AG08396 (cell line): Measurements from ENCODE around the gene MTTP.
"Not testable (repeated sequence)": the region's sequence is repeated elsewhere in the genome, so short reads cannot be mapped to it uniquely, and the experiment has no call there.

Experiments used
- DNase-seq: peaks from one replicate; pipeline ENCODE4 v3.0.0; 2012; ENCODE audit warnings: low spot score, mixed read lengths

Gene MTTP

DNA sequence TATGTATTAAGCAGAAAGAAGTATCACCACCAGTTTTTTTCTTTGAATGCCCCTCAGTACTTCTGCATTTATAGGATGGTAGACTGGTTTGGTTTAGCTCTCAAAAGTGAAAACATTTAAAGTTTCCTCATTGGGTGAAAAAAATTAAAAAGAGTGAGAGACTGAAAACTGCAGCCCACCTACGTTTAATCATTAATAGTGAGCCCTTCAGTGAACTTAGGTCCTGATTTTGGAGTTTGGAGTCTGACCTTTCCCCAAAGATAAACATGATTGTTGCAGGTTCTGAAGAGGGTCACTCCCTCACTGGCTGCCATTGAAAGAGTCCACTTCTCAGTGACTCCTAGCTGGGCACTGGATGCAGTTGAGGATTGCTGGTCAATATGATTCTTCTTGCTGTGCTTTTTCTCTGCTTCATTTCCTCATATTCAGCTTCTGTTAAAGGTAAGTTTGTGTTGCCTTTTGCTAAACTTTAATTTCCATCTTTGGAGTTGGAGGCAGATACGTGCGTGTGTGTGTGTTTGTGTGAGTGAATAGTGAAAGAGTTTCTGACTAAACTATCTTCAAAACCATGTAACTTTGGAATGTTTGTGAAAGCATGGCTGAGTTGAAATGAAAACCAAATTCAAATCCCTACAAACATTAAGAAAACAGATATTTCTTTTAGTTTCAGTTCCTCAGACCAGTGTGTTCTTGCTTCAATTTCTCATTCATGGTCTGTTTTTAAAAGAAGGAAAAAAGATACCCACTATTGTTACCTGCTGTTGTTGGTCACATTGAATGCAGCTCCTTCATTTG is at the start of gene MTTP:
TSS of gene MTTP (plus strand) at position 295 of the 795 bp plus-strand sequence. CDS start at position 381, 86 bp downstream.
- no peak for DNase-seq

DNA sequence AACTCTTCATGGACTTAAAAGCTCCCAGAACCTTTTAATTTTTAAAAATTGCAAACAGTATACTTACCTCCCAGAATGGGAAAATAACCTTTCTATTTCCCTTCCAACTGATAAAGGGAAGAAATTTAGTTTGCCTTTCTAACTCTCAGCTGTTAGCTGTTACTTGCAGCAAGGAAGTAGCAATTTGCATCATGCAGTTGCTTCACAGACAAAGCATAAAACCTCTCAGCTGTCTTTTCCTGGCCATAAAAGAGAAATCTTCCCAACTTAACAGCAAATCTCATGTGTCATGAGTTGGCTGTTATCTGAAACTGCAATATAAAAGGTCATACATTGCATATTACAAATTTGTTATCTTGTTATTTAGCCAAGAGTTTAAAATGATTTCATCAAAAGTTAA is 45.4 kb upstream of the MTTP start:
- no peak for DNase-seq

DNA sequence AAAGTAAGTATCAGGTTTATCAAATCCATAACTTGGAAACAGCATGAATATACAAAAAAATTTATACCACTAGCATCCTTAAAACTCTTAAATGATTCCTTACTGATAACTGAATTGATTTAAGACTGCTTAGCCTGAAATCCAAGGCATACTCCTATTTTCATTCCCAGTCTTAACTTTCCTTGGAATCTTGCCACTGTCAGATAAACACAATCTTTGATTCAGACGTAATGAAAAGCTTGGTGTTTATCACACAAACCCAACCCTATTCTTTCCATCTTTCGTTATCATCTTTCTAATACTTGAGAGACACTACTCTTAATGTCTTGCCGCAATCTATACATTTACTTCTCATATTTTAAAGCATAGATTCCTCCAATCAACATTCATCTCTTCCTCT is 44.7 kb upstream of the MTTP start:
- DNase-seq = no peak

DNA sequence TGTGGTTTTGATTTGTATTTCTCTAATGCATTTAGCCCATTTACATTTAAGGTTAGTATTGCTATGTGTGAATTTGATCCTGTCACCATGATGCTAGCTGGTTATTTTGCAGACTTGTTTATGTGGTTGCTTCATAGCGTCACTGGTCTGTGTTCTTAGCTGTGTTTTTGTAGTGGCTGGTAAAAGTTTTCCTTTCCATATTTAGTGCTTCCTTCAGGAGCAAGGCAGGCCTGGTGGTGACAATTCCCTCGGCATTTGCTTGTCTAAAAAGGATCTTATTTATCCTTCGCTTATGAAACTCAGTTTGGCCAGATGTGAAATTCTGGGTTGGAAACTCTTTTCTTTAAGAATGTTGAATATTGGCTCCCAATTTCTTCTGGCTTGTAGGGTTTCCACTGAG is 39.9 kb upstream of the MTTP start:
- DNase-seq = not testable (repeated sequence)

DNA sequence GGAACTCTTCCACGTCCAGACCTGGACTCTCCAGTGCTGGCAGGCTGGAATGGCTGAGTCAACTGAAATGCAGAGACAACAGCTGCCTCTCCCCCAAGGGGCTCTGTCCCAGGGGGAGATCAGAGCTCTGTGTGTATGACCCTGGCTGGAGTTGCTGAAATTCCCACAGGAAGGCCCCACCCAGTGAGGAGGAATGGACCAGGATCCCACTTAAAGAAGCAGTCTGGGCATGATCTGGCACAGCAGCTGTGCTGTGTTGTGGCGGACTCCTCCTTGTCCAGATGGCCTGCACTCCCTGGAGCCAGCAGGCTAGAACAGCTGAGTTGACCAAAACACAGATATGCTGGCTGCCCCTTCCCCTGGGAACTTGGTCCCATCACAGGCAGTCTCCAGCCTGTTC is 38.4 kb upstream of the MTTP start:
- DNase-seq = no peak

DNA sequence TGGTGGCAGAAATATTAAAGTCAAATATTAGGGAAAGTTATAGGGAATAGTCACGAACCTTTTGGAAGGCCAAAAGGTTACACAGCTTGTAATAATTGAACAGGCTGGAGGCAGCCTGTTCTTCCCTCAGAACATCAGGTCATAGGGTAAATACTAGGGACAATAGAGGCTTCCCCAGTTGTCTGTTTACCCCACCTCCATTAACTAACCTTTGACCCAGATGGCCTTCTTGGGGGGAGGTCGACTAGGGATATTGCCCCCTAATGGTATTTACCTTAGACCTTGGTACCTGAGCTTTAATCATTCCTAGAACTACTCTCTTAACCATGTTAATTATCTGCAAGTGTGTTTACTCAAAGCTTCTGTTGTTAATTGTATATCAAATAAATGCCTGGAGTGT is 37.8 kb upstream of the MTTP start:
- DNase-seq = no peak

DNA sequence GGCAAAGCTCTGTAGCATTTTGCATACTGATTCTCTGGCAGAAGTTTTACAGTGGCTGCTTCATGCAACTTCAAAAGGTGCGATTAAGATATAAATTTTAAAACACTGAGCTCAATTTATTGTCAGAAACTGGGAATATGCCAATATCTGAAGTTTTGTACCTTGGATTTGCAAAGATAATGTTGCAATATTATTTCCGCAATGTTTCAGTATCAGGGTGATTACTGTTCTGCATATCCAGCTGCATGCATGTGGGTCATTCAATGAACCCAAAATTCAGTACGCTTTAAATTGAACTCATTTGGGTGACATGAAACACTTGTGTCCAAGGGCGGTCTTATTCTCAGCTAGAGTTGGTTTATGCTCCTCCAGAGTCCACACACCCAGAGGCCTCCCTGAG is 37.0 kb upstream of the MTTP start:
- no peak for DNase-seq

DNA sequence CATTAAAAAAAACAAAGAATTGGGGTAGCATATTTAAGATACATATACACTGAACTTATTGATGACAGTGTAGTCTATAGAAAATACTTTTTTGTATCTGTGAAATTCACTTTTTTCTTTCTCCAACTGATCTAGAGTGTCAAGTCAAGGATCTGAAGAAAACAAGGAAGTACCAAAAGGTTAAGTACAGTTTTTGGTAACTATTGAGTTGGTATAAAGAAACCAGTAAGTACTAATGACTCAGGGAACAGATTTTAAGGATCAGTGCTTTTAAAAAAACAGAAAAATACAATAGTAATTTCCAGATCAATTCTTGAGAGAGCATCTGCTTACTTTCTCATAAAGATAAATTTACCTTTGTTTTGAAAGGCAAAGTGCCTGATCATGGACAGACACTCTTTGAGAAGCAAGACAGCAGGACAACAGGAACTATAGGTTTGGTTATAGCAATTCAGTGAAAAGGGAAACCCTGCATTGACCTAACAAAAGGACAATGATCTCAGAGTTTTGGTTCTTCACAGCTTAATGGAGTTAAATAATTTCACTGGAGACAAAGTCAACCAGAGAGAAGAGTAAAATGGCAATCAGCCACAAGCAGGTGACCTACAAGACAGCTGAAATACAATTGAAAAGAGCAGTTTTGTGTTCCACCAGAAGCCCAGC is 34.2 kb upstream of the MTTP start:
- no peak for DNase-seq

DNA sequence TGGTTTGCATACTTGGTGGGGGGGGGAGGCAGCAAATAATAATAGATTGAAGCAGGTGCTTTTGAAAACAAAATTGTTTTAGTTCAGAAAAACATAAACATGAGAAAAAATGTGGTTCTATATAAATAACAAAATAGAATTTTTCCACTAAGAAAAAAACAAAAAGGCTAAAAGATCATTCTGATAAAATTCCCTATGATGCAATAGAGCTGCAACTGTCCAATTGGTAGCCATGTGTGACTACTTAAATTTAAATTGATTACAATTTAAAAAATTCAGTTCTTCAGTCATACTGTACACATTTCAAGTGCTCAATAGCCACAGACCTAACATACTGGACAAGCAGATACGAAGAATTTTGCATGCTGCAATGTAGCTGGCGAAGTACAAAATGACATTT is 21.8 kb upstream of the MTTP start:
- no peak for DNase-seq

DNA sequence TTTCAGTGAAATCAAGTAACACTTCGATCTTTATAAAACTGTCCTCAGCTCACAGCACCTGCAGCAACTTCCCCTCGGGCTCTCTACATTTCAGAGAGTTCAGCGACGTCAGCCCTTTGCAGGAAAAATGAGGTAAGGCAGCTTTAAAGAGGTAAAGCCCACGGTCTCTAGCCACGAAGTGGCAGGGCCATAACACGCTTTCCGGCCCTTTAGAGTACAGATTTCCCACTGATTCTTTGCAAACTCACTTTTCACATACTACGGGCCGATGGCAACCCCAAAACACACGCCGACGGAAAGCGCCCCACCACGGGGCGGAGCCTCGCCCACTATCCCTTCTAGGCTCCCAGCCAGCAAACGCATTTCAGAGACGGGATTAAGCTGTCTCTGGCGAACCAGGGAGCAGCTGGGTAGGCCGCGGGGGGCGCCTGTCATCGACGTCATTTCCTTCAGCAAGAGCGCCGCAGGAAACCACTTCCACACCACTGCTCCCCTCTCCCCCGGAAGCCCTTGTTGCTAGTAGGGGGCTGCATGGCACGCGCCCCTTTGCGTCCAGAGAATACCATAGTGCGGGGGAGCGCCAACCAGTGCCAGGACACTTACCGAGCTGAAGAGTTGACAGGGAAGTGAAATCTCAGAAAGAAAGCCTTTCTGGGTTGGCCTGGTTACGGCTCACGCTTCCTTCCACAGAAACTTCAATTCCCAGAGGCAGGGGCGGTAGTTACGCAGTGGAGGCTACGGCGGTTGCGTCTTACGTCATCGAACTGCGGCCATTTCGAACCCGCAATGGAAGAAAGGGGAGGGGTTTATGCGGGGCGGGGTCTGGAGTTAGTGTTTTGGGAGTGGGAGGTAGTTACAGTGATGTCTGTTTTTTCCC is 11.1 kb upstream of the MTTP start, which contains the start of gene TRMT10A:
TSS of gene TRMT10A (minus strand) at position 730 of the 877 bp plus-strand sequence. CDS start 4,701 bp downstream, outside the sequence.
- DNase-seq = peak; percentile 91

DNA sequence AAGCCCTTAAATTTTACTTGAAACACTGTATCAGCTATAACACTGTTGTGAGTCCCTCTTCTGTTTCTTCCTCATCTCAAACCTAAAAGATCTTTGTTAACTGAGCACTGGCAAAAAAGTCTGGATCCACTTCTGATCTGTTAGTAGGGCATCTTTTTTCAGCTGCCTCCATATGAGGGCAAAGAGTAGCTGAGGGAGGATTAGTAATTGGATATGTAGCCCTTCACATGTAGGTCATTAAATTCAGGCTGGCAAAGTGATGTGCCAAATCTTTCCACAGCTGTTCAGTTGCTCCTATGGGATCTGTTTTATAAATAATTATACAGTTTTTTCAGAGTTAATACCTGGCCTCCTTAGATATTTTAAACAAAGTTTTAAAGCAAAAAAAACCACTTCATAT is 9.7 kb upstream of the MTTP start:
- no peak for DNase-seq

DNA sequence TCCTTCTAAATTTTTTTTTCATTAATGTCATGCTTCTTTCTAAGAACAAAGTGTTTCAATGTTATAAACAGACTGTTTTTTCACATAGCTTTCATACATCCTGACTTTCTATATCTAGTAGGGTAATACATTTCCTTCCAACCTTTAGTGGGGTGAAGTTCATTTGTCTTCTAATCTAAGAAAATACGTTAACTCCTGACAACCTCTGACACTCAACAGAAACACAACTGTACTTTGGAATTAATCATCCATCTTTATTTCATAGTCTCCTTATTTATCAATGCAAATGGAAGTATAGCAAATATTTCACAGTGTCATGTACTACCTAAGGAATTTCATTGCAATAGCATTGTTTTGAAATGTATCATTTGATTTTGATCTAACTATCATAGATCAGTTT is 2.7 kb upstream of the MTTP start:
- DNase-seq = no peak

DNA sequence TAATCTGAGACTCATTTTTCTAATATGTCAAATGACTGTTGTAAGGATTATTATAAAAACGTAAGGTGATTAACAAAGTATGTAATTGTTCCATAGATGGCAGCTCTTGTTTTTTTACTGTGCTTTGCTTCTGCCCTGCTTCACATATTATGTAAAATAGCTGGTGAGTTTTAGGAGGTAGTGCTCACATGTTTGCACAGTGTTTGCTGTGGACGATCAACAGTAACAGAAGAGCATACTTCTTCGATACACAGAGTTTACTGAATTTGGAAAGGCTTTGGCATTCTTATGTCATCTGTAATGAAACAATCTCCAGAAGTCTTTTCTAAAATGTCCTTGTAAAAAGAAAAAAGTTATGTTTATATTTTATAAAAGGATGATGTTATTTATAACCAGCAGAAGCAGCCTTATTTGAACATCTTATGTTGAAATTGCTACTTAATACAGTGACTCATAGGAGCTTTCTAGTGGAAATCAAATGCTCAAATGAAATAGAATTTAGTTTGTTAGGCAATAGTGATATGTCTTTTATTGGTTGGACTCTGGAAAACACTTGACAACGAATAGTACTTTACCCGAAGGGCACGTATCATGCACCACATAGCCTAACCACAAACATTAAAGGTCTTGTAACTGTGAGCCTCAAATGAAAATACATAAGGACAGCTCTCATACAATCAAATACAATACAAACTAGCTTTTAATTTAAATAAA is 1.9 kb upstream of the MTTP start:
- no peak for DNase-seq

DNA sequence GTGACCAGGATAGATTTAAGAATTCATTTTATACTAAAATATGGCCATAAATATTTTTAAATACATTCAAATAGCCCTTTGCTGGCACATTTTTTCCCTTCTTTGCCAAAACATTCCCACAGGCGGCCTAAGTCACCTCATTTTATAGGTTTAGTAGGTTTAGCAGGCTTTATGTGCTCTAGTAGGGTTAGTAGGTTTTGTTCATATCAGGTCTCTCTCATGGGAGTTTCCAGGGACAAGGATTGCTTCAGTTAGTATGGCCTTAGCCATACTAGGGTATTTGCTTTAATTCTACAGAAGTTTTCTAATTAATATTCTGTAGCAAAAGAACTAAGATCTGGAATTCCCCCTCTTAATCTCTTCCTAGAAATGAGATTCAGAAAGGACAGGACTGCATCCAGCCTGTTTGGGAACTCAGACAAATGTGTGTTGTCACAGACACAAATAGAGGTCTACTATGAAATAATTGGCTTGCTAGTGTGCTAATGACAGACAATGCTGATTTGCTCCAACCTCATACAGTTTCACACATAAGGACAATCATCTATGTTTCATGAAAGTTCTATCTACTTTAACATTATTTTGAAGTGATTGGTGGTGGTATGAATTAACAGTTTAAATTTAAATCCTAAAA is 772 bp upstream of the MTTP start:
- DNase-seq = no peak

DNA sequence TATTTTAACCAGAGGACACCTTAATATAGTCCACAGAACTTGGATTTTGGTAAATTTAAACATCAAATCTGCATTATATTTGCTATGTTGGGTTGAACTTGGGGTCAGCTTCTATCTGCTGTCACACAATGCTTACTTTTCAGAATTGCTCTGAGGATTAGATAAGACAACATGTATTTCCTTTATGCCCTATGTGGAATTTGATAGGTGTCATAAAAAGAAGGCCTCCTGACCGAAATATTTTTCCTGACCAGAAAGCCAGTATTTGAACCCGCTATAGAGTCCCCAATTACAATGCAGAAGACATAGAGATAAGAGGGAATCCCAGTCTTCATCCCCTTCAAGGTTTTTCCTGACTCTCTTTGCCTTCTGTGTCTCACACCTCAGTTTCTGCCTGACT is 4.1 kb downstream of the MTTP start:
- no peak for DNase-seq

DNA sequence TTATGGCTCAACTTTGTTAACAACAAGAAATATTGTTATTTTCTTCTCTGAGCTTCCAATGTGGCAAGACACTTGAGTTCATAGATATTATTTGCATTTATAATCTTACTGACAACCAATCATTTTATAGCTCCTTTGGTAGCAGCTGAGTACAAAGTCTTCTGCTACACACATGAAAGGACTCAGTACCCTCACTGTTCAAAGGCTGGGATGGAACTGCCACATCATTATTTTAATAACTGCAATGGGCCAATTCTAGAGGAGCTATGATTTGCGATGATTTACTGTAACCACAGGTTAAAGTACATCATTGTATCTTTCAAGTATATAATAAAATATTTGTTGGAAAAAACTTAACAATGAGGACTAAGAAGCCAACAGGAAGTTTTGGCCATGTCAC is 10.9 kb downstream of the MTTP start:
- DNase-seq = no peak

DNA sequence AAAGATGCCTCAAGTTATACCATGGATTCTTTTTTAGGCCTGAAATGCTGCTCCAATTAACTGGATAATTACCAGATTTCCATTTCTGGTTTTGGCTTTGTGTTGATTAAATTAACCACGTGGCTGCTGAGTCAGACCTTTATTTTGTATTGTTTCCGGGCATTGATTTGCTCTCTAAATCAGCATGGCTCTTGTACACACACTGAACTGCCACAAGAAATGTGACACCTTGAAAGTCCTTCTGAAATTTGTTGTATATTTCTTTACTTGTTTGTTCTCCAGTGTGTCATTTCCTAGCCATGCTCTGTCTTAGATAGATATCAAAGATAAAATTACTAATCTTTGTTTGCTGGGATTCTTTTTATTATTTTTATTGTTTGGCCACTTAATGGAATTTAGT is 11.7 kb downstream of the MTTP start:
- DNase-seq = no peak

DNA sequence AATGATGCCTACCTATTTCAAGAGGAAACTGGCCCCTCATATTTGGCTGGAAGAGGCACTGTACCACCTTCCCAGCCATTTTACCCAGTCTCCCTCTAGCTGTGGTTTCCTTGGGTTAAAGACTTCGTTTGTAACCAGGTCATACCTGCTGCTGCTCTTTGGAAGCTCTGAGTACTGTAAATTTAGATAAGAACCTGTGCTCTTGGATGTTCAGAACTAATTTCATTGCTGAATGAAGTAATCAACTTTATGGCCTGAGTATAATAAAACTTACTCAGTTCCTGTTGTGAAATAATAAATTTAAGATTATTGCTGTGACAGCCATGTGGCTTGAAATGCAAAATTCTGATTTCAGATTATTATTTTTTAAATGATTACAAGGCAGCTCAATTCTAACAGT is 12.2 kb downstream of the MTTP start:
- DNase-seq = no peak

DNA sequence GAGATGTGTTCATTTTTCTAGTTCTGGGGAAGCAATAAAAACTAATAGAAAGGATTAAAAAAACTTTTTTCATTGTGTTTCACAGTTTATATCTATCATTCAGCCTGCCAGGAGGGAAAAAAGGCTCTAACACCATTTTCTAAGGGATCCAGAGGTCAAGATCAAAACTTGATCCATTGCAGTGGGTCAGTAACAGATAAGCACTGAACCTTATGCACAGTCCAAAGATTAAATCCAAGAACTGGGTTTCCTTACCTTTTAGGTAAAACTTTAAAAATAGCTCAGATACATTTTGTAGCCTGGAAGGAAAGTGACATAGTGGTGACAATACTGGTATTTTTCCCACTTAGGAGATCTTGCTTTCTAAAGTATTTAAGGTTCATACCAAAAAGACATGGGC is 12.7 kb downstream of the MTTP start:
- no peak for DNase-seq

DNA sequence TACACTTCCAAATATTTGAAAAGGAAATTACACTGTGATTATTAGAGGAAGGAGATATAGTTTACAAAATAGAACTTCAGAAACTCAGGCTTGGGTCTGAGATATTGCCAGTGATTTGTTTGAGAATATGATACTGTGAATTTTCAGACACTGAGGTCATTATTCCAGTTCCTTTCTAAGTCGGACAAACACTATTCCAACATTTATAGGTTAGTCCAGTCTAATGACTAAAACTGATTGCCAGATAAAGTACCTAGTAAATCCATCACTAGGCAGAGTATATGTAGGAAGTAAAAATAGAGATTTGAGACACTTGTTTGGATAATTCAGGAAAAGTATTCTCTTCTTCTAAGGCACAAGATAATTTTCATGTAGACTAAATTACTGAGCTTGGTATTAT is 13.2 kb downstream of the MTTP start:
- no peak for DNase-seq

DNA sequence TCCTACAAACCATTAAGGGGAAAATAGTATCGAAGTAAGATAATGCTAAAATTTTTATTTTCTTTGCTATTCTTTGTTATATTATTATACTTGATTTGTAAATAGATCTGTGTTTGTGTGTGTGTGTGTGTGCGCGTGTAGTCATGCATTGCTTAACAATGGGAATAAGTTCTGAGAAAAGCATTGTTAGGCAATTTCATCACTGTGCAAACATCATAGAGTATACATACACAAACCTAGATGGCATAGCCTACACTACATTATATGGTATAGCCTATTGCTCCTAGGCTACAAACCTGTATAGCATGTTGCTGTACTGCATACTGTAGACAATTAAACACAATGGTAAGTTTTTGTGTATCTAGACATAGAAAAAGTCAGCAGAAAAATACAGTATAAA is 17.1 kb downstream of the MTTP start:
- DNase-seq = no peak
